Measurements from ENCODE around the gene PAPOLB.

- TF ChIP-seq CTCF (conservative IDR thresholded peaks at IDR 0.05; ENCODE audit: low read depth, low read length), result no peak
- no peak for TF ChIP-seq ELK1 (IDR thresholded peaks at IDR 0.05; ENCODE audit: borderline replicate concordance, low read depth, low read length)
- TF ChIP-seq CEBPB (IDR thresholded peaks at IDR 0.05; ENCODE audit: low read depth, low read length), result no peak
- no peak for TF ChIP-seq USF2 (IDR thresholded peaks at IDR 0.05; ENCODE audit: low read depth, low read length)
- TF ChIP-seq POLR2A (IDR thresholded peaks at IDR 0.05; ENCODE audit: low read depth, low read length), result no peak
- no peak for TF ChIP-seq NFE2L2 (IDR thresholded peaks at IDR 0.05; ENCODE audit: low read depth, low read length)
- no peak for TF ChIP-seq RAD21 (IDR thresholded peaks at IDR 0.05; ENCODE audit: low read length)
- TF ChIP-seq MAZ (IDR thresholded peaks at IDR 0.05; ENCODE audit: borderline replicate concordance, low read depth, low read length), result no peak
- TF ChIP-seq FOS (IDR thresholded peaks at IDR 0.05; ENCODE audit: low read depth, low read length), result no peak
- TF ChIP-seq RCOR1 (IDR thresholded peaks at IDR 0.05; ENCODE audit: insufficient replicate concordance, low read length), result no peak
- no peak for TF ChIP-seq RFX5 (IDR thresholded peaks at IDR 0.05; ENCODE audit: low read depth, low read length)
- no peak for TF ChIP-seq SMC3 (IDR thresholded peaks at IDR 0.05; ENCODE audit: low read depth, low read length)
Measured at GRCh38 chr7:4836206-4836661, 25.6 kb downstream of the PAPOLB start.
